ENCODE measurements around the gene CNP. TPM values are rescaled to one million over a fixed set of nuclear protein-coding genes. Genes with fewer than 3 reads are reported as not detected.

Gene CNP
- total and polyA plus RNA-seq, 8 donors: 53.4 to 75.4 (median 62.6) TPM

- no peaks in the 10 kb centered on the region for H3K9me3 ChIP-seq
- H3K27ac ChIP-seq: no peak overlapping the region
- H3K36me3 ChIP-seq: peaks cover 0 to 22% of the 10 kb centered on the region in 2 donors
- TF ChIP-seq CTCF (IDR thresholded peaks at IDR 0.05): no peak
- H3K4me1 ChIP-seq: peaks cover 19 to 44% of the 10 kb centered on the region in 2 donors
- intact Hi-C loops (cut with DNase I): loop anchor here in 1 of 2 donors (10.0 kb wide), 1 partner anchor 88 kb away; the partner anchor contains the start of gene DHX58
- DNase-seq: no peak
- no peaks in the 10 kb centered on the region for H3K27me3 ChIP-seq
- ATAC-seq: no peak
- H3K4me3 ChIP-seq: no peak overlapping the region
Measured at GRCh38 chr17:42026857-42027589, 60.4 kb downstream of the CNP start.

Other genes starting within 250 kb of the CNP start
- gene HAP1, start 232.2 kb upstream of the CNP start, total RNA-seq: under 1 TPM; 0.16 to 0.32 TPM
- under 1 TPM; 0.40 to 0.90 (median 0.71) TPM for gene HAP1, start 232.2 kb upstream of the CNP start, polyA plus RNA-seq (ENCODE audit: insufficient read length in 6 of 6)
- 100 to 1,000 TPM in 1 of 2 donors, 10 to 100 TPM in 1; 94.2 to 148 TPM for gene JUP, start 180.1 kb upstream of the CNP start, total RNA-seq
- 100 to 1,000 TPM in 5 of 6 donors, 10 to 100 TPM in 1; 97.9 to 125 (median 119) TPM for gene JUP, start 180.1 kb upstream of the CNP start, polyA plus RNA-seq (ENCODE audit: insufficient read length in 6 of 6)
- gene P3H4, start 154.8 kb upstream of the CNP start, total RNA-seq: 10 to 100 TPM; 19.1 to 27.8 TPM
- gene P3H4, start 154.8 kb upstream of the CNP start, polyA plus RNA-seq (ENCODE audit: insufficient read length in 6 of 6): 10 to 100 TPM; 28.5 to 47.1 (median 32.8) TPM
- 100 to 1,000 TPM in 1 of 2 donors, 10 to 100 TPM in 1; 82.1 to 129 TPM for gene FKBP10, start 153.8 kb upstream of the CNP start, total RNA-seq
- gene FKBP10, start 153.8 kb upstream of the CNP start, polyA plus RNA-seq (ENCODE audit: insufficient read length in 6 of 6): 100 to 1,000 TPM; 130 to 169 (median 146) TPM
- 10 to 100 TPM; 30.6 to 34.7 TPM for gene NT5C3B, start 130.6 kb upstream of the CNP start, total RNA-seq
- gene NT5C3B, start 130.6 kb upstream of the CNP start, polyA plus RNA-seq (ENCODE audit: insufficient read length in 6 of 6): 100 to 1,000 TPM in 1 of 6 donors, 10 to 100 TPM in 5; 87.7 to 101 (median 90.3) TPM
- gene KLHL10, start 129.0 kb upstream of the CNP start, total RNA-seq: not detected
- under 1 TPM; 0.06 to 0.43 (median 0.23) TPM for gene KLHL10, start 129.0 kb upstream of the CNP start, polyA plus RNA-seq (ENCODE audit: insufficient read length in 6 of 6)
- 10 to 100 TPM; 11.0 to 13.3 TPM for gene KLHL11, start 101.4 kb upstream of the CNP start, total RNA-seq
- gene KLHL11, start 101.4 kb upstream of the CNP start, polyA plus RNA-seq (ENCODE audit: insufficient read length in 6 of 6): 1 to 10 TPM; 8.7 to 9.9 (median 9.9) TPM
- 100 to 1,000 TPM; 129 to 204 TPM for gene ACLY, start 47.8 kb upstream of the CNP start, total RNA-seq
- gene ACLY, start 47.8 kb upstream of the CNP start, polyA plus RNA-seq (ENCODE audit: insufficient read length in 6 of 6): 100 to 1,000 TPM in 1 of 6 donors, 10 to 100 TPM in 5; 73.0 to 101 (median 81.8) TPM
- 1 to 10 TPM in 1 of 2 donors, under 1 TPM in 1; 0.73 to 3.2 TPM for gene ODAD4, start 36.2 kb upstream of the CNP start, total RNA-seq
- 1 to 10 TPM; 4.4 to 7.8 (median 6.7) TPM for gene ODAD4, start 36.2 kb upstream of the CNP start, polyA plus RNA-seq (ENCODE audit: insufficient read length in 6 of 6)
- gene DNAJC7, start 50.6 kb downstream of the CNP start, total RNA-seq: 10 to 100 TPM; 62.1 to 82.0 TPM
- gene DNAJC7, start 50.6 kb downstream of the CNP start, polyA plus RNA-seq (ENCODE audit: insufficient read length in 6 of 6): 100 to 1,000 TPM; 131 to 161 (median 141) TPM
- 10 to 100 TPM; 29.6 to 32.3 TPM for gene NKIRAS2, start 53.3 kb downstream of the CNP start, total RNA-seq
- 10 to 100 TPM; 43.0 to 50.1 (median 46.9) TPM for gene NKIRAS2, start 53.3 kb downstream of the CNP start, polyA plus RNA-seq (ENCODE audit: insufficient read length in 6 of 6)
- 1 to 10 TPM in 1 of 2 donors, under 1 TPM in 1; 0.58 to 1.2 TPM for gene C17orf113, start 83.8 kb downstream of the CNP start, total RNA-seq
- 1 to 10 TPM; 3.5 to 5.2 (median 4.5) TPM for gene C17orf113, start 83.8 kb downstream of the CNP start, polyA plus RNA-seq (ENCODE audit: insufficient read length in 6 of 6)
- under 1 TPM; 0.31 to 0.50 TPM for gene ZNF385C, start 131.7 kb downstream of the CNP start, total RNA-seq
- gene ZNF385C, start 131.7 kb downstream of the CNP start, polyA plus RNA-seq (ENCODE audit: insufficient read length in 6 of 6): 1 to 10 TPM; 2.5 to 3.8 (median 3.0) TPM
- 10 to 100 TPM; 21.6 TPM for gene DHX58, start 145.9 kb downstream of the CNP start, total RNA-seq
- 10 to 100 TPM; 15.4 to 22.4 (median 18.5) TPM for gene DHX58, start 145.9 kb downstream of the CNP start, polyA plus RNA-seq (ENCODE audit: insufficient read length in 6 of 6)
- 10 to 100 TPM; 39.9 to 46.8 TPM for gene KAT2A, start 154.6 kb downstream of the CNP start, total RNA-seq
- gene KAT2A, start 154.6 kb downstream of the CNP start, polyA plus RNA-seq (ENCODE audit: insufficient read length in 6 of 6): 10 to 100 TPM; 57.2 to 77.6 (median 73.7) TPM
- gene HSPB9, start 156.0 kb downstream of the CNP start, total RNA-seq: not detected
- gene HSPB9, start 156.0 kb downstream of the CNP start, polyA plus RNA-seq (ENCODE audit: insufficient read length in 6 of 6): under 1 TPM; 0.24 to 0.43 (median 0.36) TPM
- gene RAB5C, start 188.2 kb downstream of the CNP start, total RNA-seq: 100 to 1,000 TPM; 139 to 188 TPM
- gene RAB5C, start 188.2 kb downstream of the CNP start, polyA plus RNA-seq (ENCODE audit: insufficient read length in 6 of 6): 100 to 1,000 TPM in 3 of 6 donors, 10 to 100 TPM in 3; 86.9 to 117 (median 103) TPM
- under 1 TPM in 1 of 2 donors, not detected in 1; 0.16 TPM for gene KCNH4, start 214.3 kb downstream of the CNP start, total RNA-seq
- under 1 TPM in 5 of 6 donors, not detected in 1; 0.03 to 0.06 (median 0.04) TPM for gene KCNH4, start 214.3 kb downstream of the CNP start, polyA plus RNA-seq (ENCODE audit: insufficient read length in 6 of 6)
- gene HCRT, start 218.7 kb downstream of the CNP start, total RNA-seq: not detected
- not detected for gene HCRT, start 218.7 kb downstream of the CNP start, polyA plus RNA-seq (ENCODE audit: insufficient read length in 6 of 6)
- gene GHDC, start 227.7 kb downstream of the CNP start, total RNA-seq: 10 to 100 TPM; 22.5 to 25.8 TPM
- gene GHDC, start 227.7 kb downstream of the CNP start, polyA plus RNA-seq (ENCODE audit: insufficient read length in 6 of 6): 10 to 100 TPM; 16.0 to 20.5 (median 17.1) TPM

All from left lung (tissue), 10 donors.